ENCODE data around the gene TIMP1.

Gene TIMP1

DNA sequence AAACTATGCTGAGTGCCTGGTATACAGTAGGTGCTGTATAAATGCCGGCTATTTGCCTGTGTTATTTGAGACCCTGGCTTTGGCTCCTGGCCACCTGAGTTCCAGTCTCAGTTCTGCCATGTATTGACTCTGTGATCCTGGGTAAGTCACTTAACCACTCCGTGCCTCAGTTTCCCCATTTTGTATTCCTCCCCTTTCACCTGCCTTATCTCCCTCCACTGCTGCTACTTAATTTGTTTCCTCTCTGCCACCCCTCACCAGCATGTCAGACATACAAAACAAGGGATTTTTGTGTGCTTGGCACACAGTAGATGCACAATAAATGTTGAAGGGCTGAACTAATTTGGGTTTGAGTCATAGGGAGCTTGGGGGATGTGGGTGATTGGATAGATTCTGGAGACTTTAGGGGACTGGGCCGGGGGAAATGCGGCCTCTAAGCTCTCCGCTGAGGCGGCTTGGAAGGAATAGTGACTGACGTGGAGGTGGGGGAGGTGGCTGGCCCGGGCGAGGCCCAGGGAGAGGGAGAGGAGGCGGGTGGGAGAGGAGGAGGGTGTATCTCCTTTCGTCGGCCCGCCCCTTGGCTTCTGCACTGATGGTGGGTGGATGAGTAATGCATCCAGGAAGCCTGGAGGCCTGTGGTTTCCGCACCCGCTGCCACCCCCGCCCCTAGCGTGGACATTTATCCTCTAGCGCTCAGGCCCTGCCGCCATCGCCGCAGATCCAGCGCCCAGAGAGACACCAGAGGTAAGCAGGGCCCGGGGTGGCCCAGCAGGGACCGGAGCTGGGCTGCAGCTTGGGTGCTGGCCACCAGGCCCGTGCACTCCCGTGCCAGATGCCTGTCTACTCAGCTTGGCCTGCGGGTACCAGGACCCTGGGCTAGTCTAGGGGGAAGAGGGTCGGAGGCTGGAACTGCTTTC, at the start of gene TIMP1:
Gene TIMP1, plus strand, starts transcription at position 706 of the 917 bp plus-strand sequence. CDS start 980 bp downstream, outside the sequence.
- DNase-seq (ENCODE audit: low read depth): peak; percentile 62

GRCh38 chrX:47539860-47540259, 42.4 kb upstream of the TIMP1 start:
- no peak for DNase-seq (ENCODE audit: low read depth)

- DNase-seq (ENCODE audit: low read depth): no peak
Measured at GRCh38 chrX:47540754-47541538, 41.3 kb upstream of the TIMP1 start.

DNA sequence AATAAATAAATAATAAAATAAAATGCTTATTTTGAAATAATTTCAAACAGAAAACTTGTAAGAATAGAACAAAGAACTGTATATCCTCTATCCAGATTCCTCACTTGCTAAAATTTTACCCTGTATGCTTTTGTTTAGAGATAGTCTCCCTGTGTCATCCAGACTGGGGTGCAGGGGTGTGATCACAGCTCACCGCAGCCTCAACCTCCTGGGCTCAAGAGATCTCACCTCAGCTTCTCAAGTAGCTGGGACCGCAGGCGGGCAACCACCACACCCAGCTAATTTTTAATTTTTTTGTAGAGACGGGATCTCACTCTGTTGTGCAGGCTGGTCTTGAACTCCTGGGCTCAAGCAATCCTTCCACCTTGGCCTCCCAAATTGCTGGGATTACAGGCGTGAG, 38.7 kb upstream of the TIMP1 start:
- no peak for DNase-seq (ENCODE audit: low read depth)

DNA sequence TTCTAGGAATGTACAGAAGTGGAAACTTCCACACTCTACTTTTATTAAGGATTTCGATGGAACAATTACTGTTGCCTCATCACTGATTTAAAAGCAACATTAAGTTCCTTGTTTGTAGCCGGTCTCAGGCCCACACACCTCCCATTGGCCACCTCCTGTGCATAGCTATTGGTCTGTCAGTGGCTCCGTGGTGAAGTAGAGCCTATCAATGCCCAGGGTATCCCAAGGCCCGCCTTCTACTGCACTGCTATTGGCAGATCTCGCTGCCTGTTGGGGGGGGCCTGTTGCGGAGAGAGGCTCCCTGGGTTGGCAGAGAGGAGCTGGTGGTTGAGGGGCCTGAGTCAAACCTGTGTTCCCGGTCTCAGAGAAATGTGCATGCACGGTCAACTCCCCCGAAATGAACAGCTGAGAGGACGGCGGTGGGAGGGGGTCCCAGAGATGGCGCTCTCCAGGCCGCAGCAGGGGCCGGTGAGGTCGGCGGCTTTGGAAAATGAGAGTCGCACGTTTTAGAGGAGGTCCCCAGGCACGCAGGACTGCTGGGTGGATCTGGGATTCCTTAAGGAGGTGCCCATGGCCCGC, 26.1 kb upstream of the TIMP1 start:
- DNase-seq (ENCODE audit: low read depth): peak; percentile 75

- DNase-seq (ENCODE audit: low read depth): no peak
Measured at GRCh38 chrX:47558436-47558835, 23.8 kb upstream of the TIMP1 start.

DNA sequence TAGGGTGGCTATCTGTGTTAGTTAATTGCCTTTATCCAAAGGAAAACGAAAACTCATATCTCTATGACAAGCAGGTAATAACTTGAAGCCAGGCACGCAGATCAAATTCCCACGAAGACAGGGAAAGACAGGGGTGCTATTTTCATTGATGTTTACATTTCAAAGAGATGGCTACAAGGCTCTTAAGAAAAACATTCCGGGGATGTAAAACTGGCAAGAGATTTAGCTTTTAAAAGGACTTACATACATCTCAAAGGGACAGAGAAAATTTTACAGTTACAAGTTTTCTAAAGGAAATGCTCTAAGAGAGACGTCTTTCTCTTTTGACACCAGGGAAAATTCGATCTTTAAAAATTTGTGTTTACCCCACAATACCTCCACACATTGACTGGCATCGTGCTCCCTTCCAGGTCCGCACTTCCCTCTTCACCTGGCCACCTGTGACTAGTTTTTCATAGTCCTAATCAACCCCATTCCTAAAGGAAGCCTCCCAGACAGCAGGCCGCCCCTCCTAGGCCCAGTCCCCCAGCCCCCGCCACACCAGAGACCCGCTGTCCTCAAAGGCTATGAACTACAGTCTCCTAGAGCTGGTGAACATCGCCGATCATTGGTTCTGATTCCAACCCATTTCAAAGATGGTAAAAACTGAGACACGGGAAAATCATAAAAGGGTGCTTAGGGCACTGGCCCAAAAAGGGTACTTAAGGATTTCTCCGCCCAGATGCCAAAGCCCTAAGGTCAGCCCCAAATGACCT, 21.9 kb upstream of the TIMP1 start:
- no peak for DNase-seq (ENCODE audit: low read depth)

DNA sequence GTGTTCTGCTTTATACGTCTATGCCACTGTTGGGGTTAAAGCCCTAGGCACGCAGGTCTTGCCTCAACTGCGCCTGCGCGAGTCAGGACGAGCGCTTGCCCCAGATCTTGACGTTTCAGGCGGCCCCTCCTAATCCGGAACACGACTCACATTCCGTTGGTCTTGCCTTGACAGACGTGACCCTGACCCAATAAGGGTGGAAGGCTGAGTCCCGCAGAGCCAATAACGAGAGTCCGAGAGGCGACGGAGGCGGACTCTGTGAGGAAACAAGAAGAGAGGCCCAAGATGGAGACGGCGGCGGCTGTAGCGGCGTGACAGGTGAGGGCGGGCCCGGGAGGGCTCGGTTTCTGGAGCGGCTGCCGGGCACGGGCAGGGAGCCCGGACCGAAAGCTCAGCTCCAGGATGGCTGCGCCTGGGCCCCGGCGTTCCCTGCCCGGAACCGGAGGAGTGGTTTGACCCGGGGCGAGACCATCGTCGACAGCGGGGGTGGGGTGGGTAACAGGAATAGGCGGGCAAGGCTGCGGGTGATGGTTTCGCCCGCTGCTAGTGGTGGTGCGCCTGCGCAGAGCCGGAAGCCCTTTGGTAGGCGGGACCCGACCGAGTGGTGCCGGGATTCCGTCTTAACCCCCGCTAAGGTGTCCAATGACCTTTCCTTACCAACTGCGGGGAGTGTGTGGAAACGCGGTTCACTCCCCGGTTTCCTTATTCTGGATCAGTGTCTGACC, 21.1 kb upstream of the TIMP1 start, which contains the start of gene ARAF:
Gene ARAF, plus strand, starts transcription at position 272 of the 725 bp plus-strand sequence. CDS start 1,763 bp downstream, outside the sequence.
- peak; percentile 92 for DNase-seq (ENCODE audit: low read depth)

DNA sequence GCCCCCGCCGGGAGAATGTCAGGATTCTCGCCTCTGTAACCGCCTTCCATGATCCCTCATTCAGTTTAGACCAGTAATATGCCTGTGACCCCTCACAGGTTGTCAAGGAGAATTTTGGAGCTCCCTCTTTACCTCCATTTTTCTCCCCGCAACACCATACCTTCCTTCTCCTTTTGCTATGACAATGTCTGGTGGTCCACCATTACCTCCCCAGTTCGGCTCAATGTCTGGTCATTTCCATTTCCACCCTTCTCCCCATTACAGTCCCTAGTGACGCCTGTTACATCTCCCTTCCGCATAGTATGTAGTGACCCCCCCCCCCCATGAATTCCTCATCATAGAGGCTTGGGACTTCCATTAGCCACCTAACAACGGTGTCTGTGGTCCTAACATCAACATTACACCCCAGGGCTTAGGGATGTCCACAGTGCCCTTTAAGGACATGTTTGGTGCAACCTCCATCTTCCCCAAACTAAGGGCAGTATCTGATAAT, 20.5 kb upstream of the TIMP1 start:
- DNase-seq (ENCODE audit: low read depth): no peak

- DNase-seq (ENCODE audit: low read depth): no peak
Measured at GRCh38 chrX:47562615-47563243, 19.5 kb upstream of the TIMP1 start.

DNA sequence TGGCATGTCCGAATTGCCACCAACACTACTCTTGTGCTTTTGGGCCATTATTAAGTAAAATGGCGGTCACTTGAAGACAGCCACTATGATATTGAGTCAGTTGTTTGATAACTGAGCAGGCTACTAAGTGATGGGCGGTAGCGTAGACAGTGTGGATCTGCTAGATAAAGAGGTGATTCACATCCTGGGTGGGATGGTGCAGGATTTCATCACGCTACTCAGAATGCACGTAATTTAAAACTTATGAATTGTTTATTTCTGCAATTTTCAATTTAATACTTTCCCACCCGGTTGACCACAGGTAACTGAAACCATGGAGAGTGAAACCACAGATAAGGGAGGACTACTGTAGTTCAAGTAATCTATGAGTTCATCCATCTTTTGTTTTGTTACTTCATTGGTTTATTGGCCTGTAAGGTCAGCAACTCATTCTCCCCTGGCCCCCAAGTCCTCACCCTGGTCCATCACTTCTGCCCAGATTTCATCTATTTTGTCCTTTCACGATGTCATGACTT, 18.4 kb upstream of the TIMP1 start:
- DNase-seq (ENCODE audit: low read depth): no peak

DNA sequence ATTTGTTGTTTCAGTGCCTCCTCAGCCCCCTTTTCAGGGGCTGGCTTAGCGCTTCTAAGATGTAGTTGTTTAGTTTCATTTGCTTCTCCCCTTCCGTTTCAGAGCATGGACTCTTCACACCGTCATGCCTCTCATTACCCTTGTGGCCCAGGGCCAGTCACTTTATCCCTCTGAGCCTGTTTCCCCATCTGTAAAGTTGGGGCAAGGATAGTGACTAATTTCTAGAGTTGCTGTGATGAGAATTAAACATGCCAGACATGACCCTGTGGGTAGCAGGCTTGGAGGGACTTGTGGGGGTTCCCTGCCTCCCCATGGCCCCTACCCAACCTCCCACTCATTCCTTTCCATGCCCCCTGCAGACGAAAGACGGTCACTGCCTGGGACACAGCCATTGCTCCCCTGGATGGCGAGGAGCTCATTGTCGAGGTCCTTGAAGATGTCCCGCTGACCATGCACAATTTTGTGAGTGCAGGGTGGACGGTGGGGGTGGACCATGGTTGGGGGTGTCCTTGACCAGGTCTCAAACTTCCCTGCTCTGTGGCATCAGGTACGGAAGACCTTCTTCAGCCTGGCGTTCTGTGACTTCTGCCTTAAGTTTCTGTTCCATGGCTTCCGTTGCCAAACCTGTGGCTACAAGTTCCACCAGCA, 17.7 kb upstream of the TIMP1 start:
- no peak for DNase-seq (ENCODE audit: low read depth)

DNA sequence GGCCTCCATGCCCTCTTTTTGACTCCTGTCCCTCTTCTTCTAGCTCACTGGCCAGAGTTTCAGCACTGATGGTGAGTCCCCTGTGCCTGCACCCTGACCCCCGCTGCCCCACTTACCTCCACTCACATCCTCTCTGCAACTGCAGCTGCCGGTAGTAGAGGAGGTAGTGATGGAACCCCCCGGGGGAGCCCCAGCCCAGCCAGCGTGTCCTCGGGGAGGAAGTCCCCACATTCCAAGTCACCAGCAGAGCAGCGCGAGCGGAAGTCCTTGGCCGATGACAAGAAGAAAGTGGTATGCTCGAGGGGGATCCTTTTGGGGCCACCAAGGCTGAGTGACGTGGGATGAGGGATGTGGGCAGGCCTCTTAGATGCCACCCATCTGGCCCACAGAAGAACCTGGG, 15.4 kb upstream of the TIMP1 start:
- DNase-seq (ENCODE audit: low read depth): no peak

GRCh38 chrX:47568656-47569295, 13.5 kb upstream of the TIMP1 start:
- no peak for DNase-seq (ENCODE audit: low read depth)

- no peak for DNase-seq (ENCODE audit: low read depth)
Measured at GRCh38 chrX:47570794-47571193, 11.4 kb upstream of the TIMP1 start.

DNA sequence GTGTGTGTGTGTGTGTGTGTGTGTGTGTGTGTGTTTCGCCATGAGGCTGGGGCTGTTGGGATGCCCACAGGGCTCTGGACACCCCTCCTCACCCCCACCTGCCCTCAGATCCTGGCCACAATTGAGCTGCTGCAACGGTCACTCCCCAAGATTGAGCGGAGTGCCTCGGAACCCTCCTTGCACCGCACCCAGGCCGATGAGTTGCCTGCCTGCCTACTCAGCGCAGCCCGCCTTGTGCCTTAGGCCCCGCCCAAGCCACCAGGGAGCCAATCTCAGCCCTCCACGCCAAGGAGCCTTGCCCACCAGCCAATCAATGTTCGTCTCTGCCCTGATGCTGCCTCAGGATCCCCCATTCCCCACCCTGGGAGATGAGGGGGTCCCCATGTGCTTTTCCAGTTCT, 11.0 kb upstream of the TIMP1 start:
- no peak for DNase-seq (ENCODE audit: low read depth)

DNA sequence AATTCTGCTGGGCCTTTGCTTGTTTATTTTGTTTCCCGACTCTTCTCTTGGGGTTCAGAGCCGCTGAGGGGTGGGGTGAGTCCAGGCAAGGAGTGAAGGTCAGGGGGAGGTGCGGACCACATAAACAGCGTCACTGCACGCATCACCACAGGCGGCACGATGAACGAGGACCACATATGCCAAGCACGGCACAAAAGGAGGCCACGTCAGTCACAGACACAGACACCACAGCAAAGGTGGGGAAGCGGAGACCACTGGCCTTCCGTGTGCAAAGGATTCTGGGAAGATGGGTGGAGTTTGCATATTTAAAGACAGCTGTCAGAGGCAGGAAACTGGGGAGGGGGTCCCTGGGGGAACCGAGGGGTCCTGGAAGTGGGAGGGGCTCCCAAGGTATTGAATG, 10.3 kb upstream of the TIMP1 start:
- DNase-seq (ENCODE audit: low read depth): no peak

GRCh38 chrX:47572773-47573340, 9.4 kb upstream of the TIMP1 start:
- DNase-seq (ENCODE audit: low read depth): no peak

All from activated gamma-delta T cell treated with anti-CD3 and anti-CD28 coated beads, Interleukin-2, amount 50 U/mL, for 16 hours (primary cell).